ENCODE results near the gene ZNF837.

The ZNF837 gene

DNA sequence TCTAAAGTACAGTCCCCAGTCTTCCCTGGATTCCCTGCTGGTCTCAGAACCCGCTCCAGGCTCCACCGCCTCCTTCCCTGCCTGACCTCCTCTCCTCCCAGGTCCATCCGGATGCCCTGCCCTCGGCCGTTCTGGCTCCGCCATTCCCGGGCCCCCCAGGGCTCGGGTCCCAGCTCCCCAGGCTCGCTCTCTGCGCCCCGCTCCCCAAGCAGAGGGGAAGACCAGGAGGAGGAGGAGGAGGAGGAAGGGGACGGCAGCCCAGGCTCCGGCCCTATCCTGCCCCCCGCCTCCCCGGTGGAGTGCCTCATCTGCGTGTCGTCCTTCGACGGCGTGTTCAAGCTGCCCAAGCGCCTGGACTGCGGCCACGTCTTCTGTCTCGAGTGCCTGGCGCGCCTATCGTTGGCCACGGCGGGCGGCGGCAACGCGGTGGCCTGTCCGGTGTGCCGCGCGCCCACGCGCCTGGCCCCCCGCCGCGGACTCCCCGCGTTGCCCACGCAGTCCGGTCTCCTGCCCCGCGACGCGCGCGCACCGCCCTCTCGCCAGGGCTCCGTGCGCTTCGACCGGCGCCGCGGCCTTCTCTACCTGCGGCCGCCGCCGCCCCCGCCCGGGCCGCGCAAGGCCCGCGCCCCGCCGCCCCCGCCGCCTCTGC, 15.3 kb upstream of the ZNF837 start:
- Histone ChIP-seq H3K4me3 (ENCODE audit: low read depth, low read length) (peak overlapping the region; percentile 53), H3K4me1 (ENCODE audit: control insufficient read depth, insufficient read depth, low read length) (peaks cover 7% of the 10 kb centered on the region; the same call in 1 of the 2 replicates), H3K27me3 (ENCODE audit: control insufficient read depth, insufficient read depth, low read length) (peaks cover 10% of the 10 kb centered on the region), H3K9me3 (ENCODE audit: control insufficient read depth, insufficient read depth, low read length) (no peaks in the 10 kb centered on the region), H3K27ac (ENCODE audit: low read depth, low read length) (no peak overlapping the region), H3K36me3 (ENCODE audit: control insufficient read depth, insufficient read depth, low read length) (peaks cover 39% of the 10 kb centered on the region), H3K9ac (ENCODE audit: low read depth, low read length) (no peak overlapping the region)

GRCh38 chr19:58395220-58395978, 14.6 kb upstream of the ZNF837 start, which contains the start of gene RNF225:
Gene RNF225 (plus strand): TSS chr19:58395656. CDS start chr19:58396090, 434 bp downstream.
- peaks cover 7% of the 10 kb centered on the region; the same call in 1 of the 2 replicates for H3K4me1 ChIP-seq (ENCODE audit: control insufficient read depth, insufficient read depth, low read length)

DNA sequence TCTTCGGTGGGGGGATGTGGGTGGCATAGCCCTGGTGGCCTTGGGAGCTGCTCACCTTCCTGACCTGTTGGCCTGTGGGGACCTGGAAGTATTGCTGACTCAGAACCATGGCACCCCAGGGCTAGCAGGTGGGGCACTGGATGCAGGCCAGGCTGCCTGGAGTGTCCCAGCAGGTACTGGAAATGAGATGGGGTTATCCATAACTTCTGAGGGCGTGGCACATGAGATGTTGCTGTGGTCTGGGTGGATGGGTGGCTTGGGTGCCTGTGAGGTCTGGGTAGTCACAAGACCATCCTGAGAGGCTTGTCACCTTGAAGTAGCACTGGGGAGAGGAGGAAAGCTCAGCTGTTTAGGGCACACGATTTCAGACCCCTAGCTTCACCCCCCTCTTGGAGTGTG, 14.0 kb upstream of the ZNF837 start:
- H3K9ac ChIP-seq (ENCODE audit: low read depth, low read length) = no peak overlapping the region
- H3K4me1 ChIP-seq (ENCODE audit: control insufficient read depth, insufficient read depth, low read length) = peaks cover 7% of the 10 kb centered on the region; the same call in 1 of the 2 replicates
- no peak overlapping the region for H3K4me3 ChIP-seq (ENCODE audit: low read depth, low read length)
- peaks cover 10% of the 10 kb centered on the region for H3K27me3 ChIP-seq (ENCODE audit: control insufficient read depth, insufficient read depth, low read length)
- peaks cover 51% of the 10 kb centered on the region for H3K36me3 ChIP-seq (ENCODE audit: control insufficient read depth, insufficient read depth, low read length)
- no peak overlapping the region for H3K27ac ChIP-seq (ENCODE audit: low read depth, low read length)
- no peaks in the 10 kb centered on the region for H3K9me3 ChIP-seq (ENCODE audit: control insufficient read depth, insufficient read depth, low read length)

More at GRCh38 chr19:58395220-58395978, 14.6 kb upstream of the ZNF837 start, which contains the start of gene RNF225:
- H3K36me3 ChIP-seq (ENCODE audit: control insufficient read depth, insufficient read depth, low read length) = peaks cover 46% of the 10 kb centered on the region
- peak within 1 kb of the TSS; percentile 53 for H3K4me3 ChIP-seq (ENCODE audit: low read depth, low read length)
- no peak within 1 kb of the TSS for H3K27ac ChIP-seq (ENCODE audit: low read depth, low read length)
- no peaks in the 10 kb centered on the region for H3K9me3 ChIP-seq (ENCODE audit: control insufficient read depth, insufficient read depth, low read length)
- no peak within 1 kb of the TSS for H3K9ac ChIP-seq (ENCODE audit: low read depth, low read length)
- peaks cover 10% of the 10 kb centered on the region for H3K27me3 ChIP-seq (ENCODE audit: control insufficient read depth, insufficient read depth, low read length)

DNA sequence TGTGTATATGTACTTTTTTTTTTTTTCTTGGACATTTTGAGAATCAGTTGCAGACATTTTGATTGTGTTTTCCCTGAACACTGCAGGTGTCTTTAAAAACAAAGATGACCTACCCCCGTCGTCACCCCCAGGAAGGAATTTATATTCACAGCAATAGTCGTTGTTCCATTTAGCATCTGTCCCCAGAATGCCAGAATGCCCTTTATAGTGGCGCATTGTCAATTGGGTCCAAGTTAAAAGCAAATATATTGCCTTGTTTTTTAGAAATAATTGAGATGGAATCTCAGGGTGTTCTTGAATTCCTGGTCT, 12.8 kb upstream of the ZNF837 start:
- Histone ChIP-seq H3K9me3 (ENCODE audit: control insufficient read depth, insufficient read depth, low read length) (no peaks in the 10 kb centered on the region), H3K9ac (ENCODE audit: low read depth, low read length) (no peak overlapping the region), H3K36me3 (ENCODE audit: control insufficient read depth, insufficient read depth, low read length) (peaks cover 60% of the 10 kb centered on the region), H3K27ac (ENCODE audit: low read depth, low read length) (no peak overlapping the region), H3K27me3 (ENCODE audit: control insufficient read depth, insufficient read depth, low read length) (peaks cover 10% of the 10 kb centered on the region), H3K4me1 (ENCODE audit: control insufficient read depth, insufficient read depth, low read length) (peaks cover 7% of the 10 kb centered on the region; the same call in 1 of the 2 replicates), H3K4me3 (ENCODE audit: low read depth, low read length) (no peak overlapping the region)

DNA sequence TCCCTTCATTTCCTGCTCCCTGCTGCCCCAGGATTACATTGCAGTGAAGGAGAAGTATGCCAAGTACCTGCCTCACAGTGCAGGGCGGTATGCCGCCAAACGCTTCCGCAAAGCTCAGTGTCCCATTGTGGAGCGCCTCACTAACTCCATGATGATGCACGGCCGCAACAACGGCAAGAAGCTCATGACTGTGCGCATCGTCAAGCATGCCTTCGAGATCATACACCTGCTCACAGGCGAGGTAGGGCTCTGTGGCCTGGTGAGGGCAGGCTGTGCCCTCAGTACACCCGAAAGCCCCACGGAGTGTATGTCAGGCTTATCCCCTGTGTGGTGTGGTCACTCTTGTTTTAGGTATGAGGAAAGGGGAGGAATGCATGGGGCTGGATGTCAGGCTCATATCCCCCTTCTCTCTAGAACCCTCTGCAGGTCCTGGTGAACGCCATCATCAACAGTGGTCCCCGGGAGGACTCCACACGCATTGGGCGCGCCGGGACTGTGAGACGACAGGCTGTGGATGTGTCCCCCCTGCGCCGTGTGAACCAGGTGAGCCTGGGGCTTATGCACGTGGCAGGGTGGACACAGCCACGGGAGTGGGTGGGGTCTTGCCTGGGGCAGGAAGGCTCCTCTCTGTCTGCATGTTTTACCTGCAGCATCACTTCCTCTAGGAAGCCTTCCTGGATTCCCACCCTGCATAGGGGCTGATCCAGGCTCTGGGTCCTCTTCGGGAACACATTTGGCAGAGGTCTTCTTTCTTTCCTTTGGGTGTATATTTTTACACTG, 12.3 kb upstream of the ZNF837 start:
- Histone ChIP-seq H3K9me3 (ENCODE audit: control insufficient read depth, insufficient read depth, low read length) (no peaks in the 10 kb centered on the region), H3K4me1 (ENCODE audit: control insufficient read depth, insufficient read depth, low read length) (peaks cover 7% of the 10 kb centered on the region; the same call in 1 of the 2 replicates), H3K27ac (ENCODE audit: low read depth, low read length) (peak overlapping the region; percentile 28), H3K36me3 (ENCODE audit: control insufficient read depth, insufficient read depth, low read length) (peaks cover 65% of the 10 kb centered on the region), H3K9ac (ENCODE audit: low read depth, low read length) (no peak overlapping the region), H3K27me3 (ENCODE audit: control insufficient read depth, insufficient read depth, low read length) (peaks cover 10% of the 10 kb centered on the region), H3K4me3 (ENCODE audit: low read depth, low read length) (no peak overlapping the region)

- H3K27ac ChIP-seq (ENCODE audit: low read depth, low read length) = no peak overlapping the region
- no peak overlapping the region for H3K9ac ChIP-seq (ENCODE audit: low read depth, low read length)
- H3K36me3 ChIP-seq (ENCODE audit: control insufficient read depth, insufficient read depth, low read length) = peaks cover 50% of the 10 kb centered on the region
- no peaks in the 10 kb centered on the region for H3K27me3 ChIP-seq (ENCODE audit: control insufficient read depth, insufficient read depth, low read length)
- no peaks in the 10 kb centered on the region for H3K9me3 ChIP-seq (ENCODE audit: control insufficient read depth, insufficient read depth, low read length)
- H3K4me1 ChIP-seq (ENCODE audit: control insufficient read depth, insufficient read depth, low read length) = peaks cover 8% of the 10 kb centered on the region
- peak overlapping the region; percentile 75 for H3K4me3 ChIP-seq (ENCODE audit: low read depth, low read length)
Observed at GRCh38 chr19:58388175-58388526, 7.3 kb upstream of the ZNF837 start.

GRCh38 chr19:58387338-58388174, 6.7 kb upstream of the ZNF837 start:
- no peaks in the 10 kb centered on the region for H3K27me3 ChIP-seq (ENCODE audit: control insufficient read depth, insufficient read depth, low read length)
- H3K36me3 ChIP-seq (ENCODE audit: control insufficient read depth, insufficient read depth, low read length) = peaks cover 44% of the 10 kb centered on the region
- peak overlapping the region; percentile 100 for H3K27ac ChIP-seq (ENCODE audit: low read depth, low read length)
- peak overlapping the region; percentile 75 for H3K4me3 ChIP-seq (ENCODE audit: low read depth, low read length)
- peak overlapping the region; percentile 78 for H3K9ac ChIP-seq (ENCODE audit: low read depth, low read length)
- peaks cover 8% of the 10 kb centered on the region for H3K4me1 ChIP-seq (ENCODE audit: control insufficient read depth, insufficient read depth, low read length)
- no peaks in the 10 kb centered on the region for H3K9me3 ChIP-seq (ENCODE audit: control insufficient read depth, insufficient read depth, low read length)

DNA sequence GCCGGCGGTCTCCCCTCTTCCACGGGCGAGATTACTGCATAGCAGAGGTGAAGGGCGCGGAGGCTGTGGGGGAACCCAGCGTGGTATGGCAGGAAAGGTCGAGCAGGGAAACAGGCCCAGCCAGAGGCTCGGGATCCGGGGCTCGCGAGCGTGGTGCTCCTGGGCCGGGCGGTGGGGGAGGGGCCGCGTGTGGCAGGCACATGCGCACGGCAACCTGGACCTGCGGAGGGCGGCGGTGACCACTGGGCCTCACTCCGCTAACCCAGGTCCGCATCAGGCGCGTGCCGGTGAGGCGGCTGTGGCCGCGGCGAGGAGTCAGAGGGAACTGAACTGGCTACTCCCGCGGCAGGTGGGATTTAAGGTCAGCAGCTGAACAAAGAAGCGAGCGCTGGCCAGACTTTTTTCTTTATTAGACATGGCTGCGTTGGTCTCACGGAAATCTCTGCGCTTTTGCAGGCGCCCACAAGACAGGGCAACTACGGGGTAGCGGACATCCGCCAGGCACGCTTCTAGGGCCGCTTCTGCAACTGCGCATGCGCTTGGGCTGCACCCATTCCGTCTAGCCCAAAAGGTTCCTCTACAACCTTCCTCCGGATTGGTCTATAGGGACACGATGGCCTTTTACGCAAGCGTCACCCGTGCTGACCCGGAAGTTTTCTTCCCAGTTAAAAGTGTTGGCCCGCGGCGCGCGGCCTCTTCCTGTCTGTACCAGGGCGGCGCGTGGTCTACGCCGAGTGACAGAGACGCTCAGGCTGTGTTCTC, 5.9 kb upstream of the ZNF837 start, which contains the start of gene RPS5:
Gene RPS5, plus strand, starts transcription at position 694 of the 762 bp plus-strand sequence. CDS start 869 bp downstream, outside the sequence.
- H3K9me3 ChIP-seq (ENCODE audit: control insufficient read depth, insufficient read depth, low read length) = no peaks in the 10 kb centered on the region
- peaks cover 8% of the 10 kb centered on the region for H3K4me1 ChIP-seq (ENCODE audit: control insufficient read depth, insufficient read depth, low read length)
- peak within 1 kb of the TSS; percentile 97 for H3K9ac ChIP-seq (ENCODE audit: low read depth, low read length)
- no peaks in the 10 kb centered on the region for H3K27me3 ChIP-seq (ENCODE audit: control insufficient read depth, insufficient read depth, low read length)
- H3K4me3 ChIP-seq (ENCODE audit: low read depth, low read length) = peak within 1 kb of the TSS; percentile 75
- peaks cover 36% of the 10 kb centered on the region for H3K36me3 ChIP-seq (ENCODE audit: control insufficient read depth, insufficient read depth, low read length)
- peak within 1 kb of the TSS; percentile 100 for H3K27ac ChIP-seq (ENCODE audit: low read depth, low read length)

GRCh38 chr19:58385891-58386575, 5.2 kb upstream of the ZNF837 start:
- Histone ChIP-seq H3K27ac (ENCODE audit: low read depth, low read length) (peak overlapping the region; percentile 100), H3K9me3 (ENCODE audit: control insufficient read depth, insufficient read depth, low read length) (no peaks in the 10 kb centered on the region), H3K36me3 (ENCODE audit: control insufficient read depth, insufficient read depth, low read length) (peaks cover 29% of the 10 kb centered on the region), H3K27me3 (ENCODE audit: control insufficient read depth, insufficient read depth, low read length) (no peaks in the 10 kb centered on the region), H3K4me3 (ENCODE audit: low read depth, low read length) (peak overlapping the region; percentile 75), H3K9ac (ENCODE audit: low read depth, low read length) (peak overlapping the region; percentile 97), H3K4me1 (ENCODE audit: control insufficient read depth, insufficient read depth, low read length) (peaks cover 8% of the 10 kb centered on the region)

Measured in HUES48 (cell line).